GM10266 (cell line): Measurements from ENCODE around the gene KPNA4.

ENCODE experiments used
- DNase-seq: peaks from one replicate; pipeline ENCODE4 v3.0.0; 2012; ENCODE audit errors: extremely low spot score
- CTCF ChIP-seq: IDR thresholded peaks from 2 replicates; pipeline ENCODE4 v1.5.1; 2012; ENCODE audit warnings: mild to moderate bottlenecking, low read depth; ENCODE audit not compliant: control insufficient read depth, insufficient read depth; ENCODE audit errors: missing control alignments

KPNA4 gene

GRCh38 chr3:160470181-160470580 is 95.2 kb downstream of the KPNA4 start:
- no peak for DNase-seq
- TF ChIP-seq CTCF: no peak

GRCh38 chr3:160464971-160465370 is 100.4 kb downstream of the KPNA4 start:
- no peak for TF ChIP-seq CTCF

GRCh38 chr3:160464321-160464720 is 101.0 kb downstream of the KPNA4 start:
- no peak for DNase-seq
- TF ChIP-seq CTCF: no peak

More at GRCh38 chr3:160464971-160465370, 100.4 kb downstream of the KPNA4 start:
- DNase-seq: no peak

GRCh38 chr3:160460033-160460432 is 105.3 kb downstream of the KPNA4 start:
- no peak for TF ChIP-seq CTCF
- DNase-seq: no peak

- TF ChIP-seq CTCF: no peak
- DNase-seq: no peak
These were observed 105.9 kb downstream of the KPNA4 start for GRCh38 chr3:160459450-160459970.

GRCh38 chr3:160458151-160458550 is 107.2 kb downstream of the KPNA4 start:
- DNase-seq: no peak
- TF ChIP-seq CTCF: no peak

- DNase-seq: no peak
- no peak for TF ChIP-seq CTCF
These were observed 109.5 kb downstream of the KPNA4 start for GRCh38 chr3:160455846-160456245.
